Astrocyte (in vitro differentiated cells and primary cell): ENCODE data around the gene KRTAP5-3. TPM values are rescaled to one million over a fixed set of nuclear protein-coding genes. Genes with fewer than 3 reads are reported as not detected.
"Not testable (repeated sequence)": the region's sequence is repeated elsewhere in the genome, so short reads cannot be mapped to it uniquely, and the experiment has no call there.

Experiments used
- DNase-seq: peaks from one replicate; pipeline ENCODE4 v3.0.0-alpha.2; 2010; ENCODE audit warnings: low read depth
- FAIRE-seq: peaks from 2 replicates; lab custom pipeline; 2011; peaks lifted over from hg19 to GRCh38; lab: Jason Lieb, UNC
- H2AFZ ChIP-seq: 2 replicates; pipeline ENCODE4 v1.6.0; 2012; ENCODE audit warnings: low read depth, low read length, inconsistent platforms
- H3K27ac ChIP-seq: 2 replicates; pipeline ENCODE4 v1.5.1; 2011; ENCODE audit warnings: low read depth, low read length, inconsistent platforms
- H3K27me3 ChIP-seq: 2 replicates; pipeline ENCODE4 v1.6.0; 2011; ENCODE audit warnings: low read length, inconsistent platforms; ENCODE audit not compliant: insufficient read depth
- H3K36me3 ChIP-seq: 2 replicates; pipeline ENCODE4 v1.5.1; 2011; ENCODE audit warnings: low read length, inconsistent platforms; ENCODE audit not compliant: insufficient read depth
- H3K4me1 ChIP-seq: 2 replicates; pipeline ENCODE4 v1.5.1; 2011; ENCODE audit warnings: low read length, inconsistent platforms; ENCODE audit not compliant: insufficient read depth
- H3K4me2 ChIP-seq: 2 replicates; pipeline ENCODE4 v1.6.0; 2012; ENCODE audit warnings: low read length, inconsistent platforms
- H3K4me3 ChIP-seq: 2 replicates; pipeline ENCODE4 v1.5.1; 2011; ENCODE audit warnings: low read depth, mild to moderate bottlenecking, low read length, inconsistent platforms; ENCODE audit not compliant: insufficient read depth
- H3K79me2 ChIP-seq: 2 replicates; pipeline ENCODE4 v1.6.0; 2012; ENCODE audit warnings: mild to moderate bottlenecking, low read length, inconsistent platforms; ENCODE audit not compliant: insufficient read depth
- H3K9ac ChIP-seq: 2 replicates; pipeline ENCODE4 v1.6.0; 2012; ENCODE audit warnings: mild to moderate bottlenecking, low read length, inconsistent platforms
- H3K9me3 ChIP-seq: 2 replicates; pipeline ENCODE4 v1.5.1; 2012; ENCODE audit warnings: low read depth, mild to moderate bottlenecking, low read length, inconsistent platforms; ENCODE audit not compliant: insufficient read depth
- H4K20me1 ChIP-seq: 2 replicates; pipeline ENCODE4 v1.6.0; 2012; ENCODE audit warnings: low read length, inconsistent platforms; ENCODE audit not compliant: insufficient read depth
- H3K27ac Mint-ChIP-seq: one replicate; pipeline ENCODE4 v1.8.0; 2021; ENCODE audit warnings: mild to moderate bottlenecking, mixed read lengths; ENCODE audit not compliant: unreplicated experiment
- H3K27me3 Mint-ChIP-seq: one replicate; pipeline ENCODE4 v1.8.0; 2021; ENCODE audit warnings: low read depth, mixed read lengths; ENCODE audit not compliant: unreplicated experiment
- H3K36me3 Mint-ChIP-seq: one replicate; pipeline ENCODE4 v1.8.0; 2021; ENCODE audit warnings: low read depth, mixed read lengths; ENCODE audit not compliant: unreplicated experiment
- H3K4me1 Mint-ChIP-seq: one replicate; pipeline ENCODE4 v1.8.0; 2021; ENCODE audit warnings: low read depth, mixed read lengths; ENCODE audit not compliant: unreplicated experiment
- H3K4me3 Mint-ChIP-seq: one replicate; pipeline ENCODE4 v1.8.0; 2021; ENCODE audit warnings: mild to moderate bottlenecking, moderate library complexity, mixed read lengths; ENCODE audit not compliant: unreplicated experiment
- H3K9me3 Mint-ChIP-seq: one replicate; pipeline ENCODE4 v1.8.0; 2021; ENCODE audit warnings: mild to moderate bottlenecking, mixed read lengths; ENCODE audit not compliant: unreplicated experiment
- EZH2 ChIP-seq: IDR thresholded peaks from 2 replicates; pipeline ENCODE4 v1.6.1; 2012; ENCODE audit warnings: mild to moderate bottlenecking, low read length, inconsistent platforms; ENCODE audit not compliant: insufficient read depth
- total RNA-seq: library from RNA; stranded (reverse); gene quantifications from 2 replicates; pipeline ENCODE4 v1.2.1, GENCODE V29; 2021
- TF ChIP-seq, protein P1 (sequence below): IDR thresholded peaks from 2 replicates; pipeline ENCODE4 v1.5.1; 2011; ENCODE audit warnings: low read depth, mild to moderate bottlenecking, inconsistent platforms, low read length, moderate library complexity; ENCODE audit not compliant: insufficient read depth

The KRTAP5-3 gene
- total RNA-seq, 1 donor from 2014 or later: not detected

DNA sequence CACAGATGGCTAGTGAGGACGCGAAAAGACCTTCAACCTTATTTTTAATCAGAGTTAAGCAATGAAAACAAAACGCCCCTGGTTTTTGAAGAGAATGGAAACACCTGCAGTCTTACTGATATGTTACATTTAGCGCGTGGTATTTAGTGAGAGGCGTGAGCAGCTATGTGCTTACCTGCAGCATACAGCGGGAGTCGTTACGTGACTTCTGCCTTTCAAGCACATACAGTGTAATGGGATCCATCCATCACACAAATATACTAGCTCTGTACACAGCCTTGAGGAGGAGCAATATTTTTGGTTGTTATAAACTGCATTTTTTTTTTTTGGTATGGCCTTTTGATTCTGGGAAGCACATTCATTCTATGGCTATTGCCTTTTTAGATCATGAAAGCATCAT is 15.6 kb downstream of the KRTAP5-3 start:
- H3K4me2 ChIP-seq: no peak overlapping the region
- H3K9ac ChIP-seq: no peak overlapping the region
- no peaks in the 10 kb centered on the region for H4K20me1 ChIP-seq
- Mint-ChIP-seq H3K36me3 (peaks cover 3% of the 10 kb centered on the region), H3K9me3 (no peaks in the 10 kb centered on the region), H3K27ac (no peak overlapping the region), H3K27me3 (peaks cover 61% of the 10 kb centered on the region), H3K4me3 (no peak overlapping the region), H3K4me1 (peaks cover 5% of the 10 kb centered on the region)
- no peaks in the 10 kb centered on the region for H3K36me3 ChIP-seq
- H3K79me2 ChIP-seq: no peaks in the 10 kb centered on the region
- no peak overlapping the region for H3K4me3 ChIP-seq
- no peaks in the 10 kb centered on the region for H3K9me3 ChIP-seq
- H3K27ac ChIP-seq: no peak overlapping the region
- no peak overlapping the region for H2AFZ ChIP-seq
- no peak for TF ChIP-seq EZH2
- TF ChIP-seq, protein P1, sequence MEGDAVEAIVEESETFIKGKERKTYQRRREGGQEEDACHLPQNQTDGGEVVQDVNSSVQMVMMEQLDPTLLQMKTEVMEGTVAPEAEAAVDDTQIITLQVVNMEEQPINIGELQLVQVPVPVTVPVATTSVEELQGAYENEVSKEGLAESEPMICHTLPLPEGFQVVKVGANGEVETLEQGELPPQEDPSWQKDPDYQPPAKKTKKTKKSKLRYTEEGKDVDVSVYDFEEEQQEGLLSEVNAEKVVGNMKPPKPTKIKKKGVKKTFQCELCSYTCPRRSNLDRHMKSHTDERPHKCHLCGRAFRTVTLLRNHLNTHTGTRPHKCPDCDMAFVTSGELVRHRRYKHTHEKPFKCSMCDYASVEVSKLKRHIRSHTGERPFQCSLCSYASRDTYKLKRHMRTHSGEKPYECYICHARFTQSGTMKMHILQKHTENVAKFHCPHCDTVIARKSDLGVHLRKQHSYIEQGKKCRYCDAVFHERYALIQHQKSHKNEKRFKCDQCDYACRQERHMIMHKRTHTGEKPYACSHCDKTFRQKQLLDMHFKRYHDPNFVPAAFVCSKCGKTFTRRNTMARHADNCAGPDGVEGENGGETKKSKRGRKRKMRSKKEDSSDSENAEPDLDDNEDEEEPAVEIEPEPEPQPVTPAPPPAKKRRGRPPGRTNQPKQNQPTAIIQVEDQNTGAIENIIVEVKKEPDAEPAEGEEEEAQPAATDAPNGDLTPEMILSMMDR: no peak
- no peak for FAIRE-seq
- no peaks in the 10 kb centered on the region for H3K4me1 ChIP-seq
- H3K27me3 ChIP-seq: peaks cover 24% of the 10 kb centered on the region
- no peak for DNase-seq

DNA sequence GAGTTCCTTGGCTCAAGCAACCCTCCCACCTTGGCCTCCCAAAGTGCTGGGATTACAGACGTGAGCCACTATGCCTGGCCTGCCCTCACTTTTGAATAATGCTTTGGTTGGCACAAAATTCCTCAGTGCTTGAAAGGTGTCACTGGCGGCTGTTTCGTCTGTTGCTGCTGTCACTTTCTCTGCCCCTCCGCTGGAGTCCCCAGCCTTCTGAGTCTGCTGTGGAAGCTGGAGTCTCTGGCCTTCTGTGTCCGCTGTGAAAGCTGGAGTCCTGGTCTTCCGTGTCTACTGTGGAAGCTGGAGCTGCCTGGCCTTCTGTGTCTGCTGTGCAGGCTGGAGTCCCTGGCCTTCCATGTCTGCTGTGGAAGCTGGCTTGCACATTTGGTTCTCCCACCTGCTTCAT is 18.3 kb downstream of the KRTAP5-3 start:
- H3K27me3 Mint-ChIP-seq: peaks cover 46% of the 10 kb centered on the region
- no peak for DNase-seq
- FAIRE-seq: no peak

DNA sequence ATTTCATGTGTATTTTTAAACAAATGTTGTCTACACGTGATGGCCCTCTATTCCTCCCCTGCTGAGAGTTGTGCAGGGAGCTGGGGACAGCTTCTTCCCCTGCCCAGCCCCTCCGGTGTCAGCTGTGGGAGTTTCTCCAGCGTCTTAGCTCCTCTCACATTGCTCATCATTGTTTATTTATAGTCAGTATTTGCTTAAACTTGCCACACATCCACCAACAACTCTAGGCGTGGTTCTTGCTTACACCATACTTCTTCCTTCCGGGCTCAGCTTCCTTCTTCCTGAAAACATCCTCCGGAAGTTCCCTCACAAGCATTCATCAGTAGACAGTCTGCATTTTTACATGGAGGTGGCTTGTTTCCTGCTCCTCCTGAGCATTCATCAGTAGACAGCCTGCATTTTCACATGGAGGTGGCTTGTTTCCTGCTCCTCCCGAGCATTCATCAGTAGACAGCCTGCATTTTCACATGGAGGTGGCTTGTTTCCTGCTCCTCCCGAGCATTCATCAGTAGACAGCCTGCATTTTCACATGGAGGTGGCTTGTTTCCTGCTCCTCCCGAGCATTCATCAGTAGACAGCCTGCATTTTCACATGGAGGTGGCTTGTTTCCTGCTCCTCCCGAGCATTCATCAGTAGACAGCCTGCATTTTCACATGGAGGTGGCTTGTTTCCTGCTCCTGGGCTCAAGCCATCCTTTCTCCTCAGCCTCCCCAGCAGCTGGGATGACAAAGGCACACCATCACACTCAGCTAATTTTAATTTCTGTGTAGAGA is 18.9 kb downstream of the KRTAP5-3 start:
- H3K9me3 ChIP-seq, H2AFZ ChIP-seq, H3K4me1 ChIP-seq, H3K9ac ChIP-seq, H3K4me3 Mint-ChIP-seq, H3K36me3 Mint-ChIP-seq, H3K27ac ChIP-seq, H3K4me3 ChIP-seq, H3K4me2 ChIP-seq, H4K20me1 ChIP-seq, H3K79me2 ChIP-seq, FAIRE-seq, H3K9me3 Mint-ChIP-seq, H3K36me3 ChIP-seq, H3K27ac Mint-ChIP-seq, H3K4me1 Mint-ChIP-seq, DNase-seq: not testable (repeated sequence)
- peaks cover 22% of the 10 kb centered on the region for H3K27me3 ChIP-seq
- H3K27me3 Mint-ChIP-seq: peaks cover 40% of the 10 kb centered on the region

More for the DNA sequence above, 18.3 kb downstream of the KRTAP5-3 start:
- Histone ChIP-seq H3K27me3 (peaks cover 22% of the 10 kb centered on the region), H3K79me2 (no peaks in the 10 kb centered on the region), H3K36me3 (no peaks in the 10 kb centered on the region), H3K4me2 (no peak overlapping the region), H3K9me3 (no peaks in the 10 kb centered on the region), H3K4me3 (no peak overlapping the region), H4K20me1 (no peaks in the 10 kb centered on the region), H3K27ac (no peak overlapping the region), H3K4me1 (no peaks in the 10 kb centered on the region), H2AFZ (no peak overlapping the region), H3K9ac (no peak overlapping the region)
- Mint-ChIP-seq H3K27ac (no peak overlapping the region), H3K4me3 (no peak overlapping the region), H3K36me3 (peaks cover 1% of the 10 kb centered on the region), H3K4me1 (peaks cover 5% of the 10 kb centered on the region), H3K9me3 (no peaks in the 10 kb centered on the region)
- TF ChIP-seq, protein P1: no peak
- no peak for TF ChIP-seq EZH2
